ENCODE results near the gene ZNF747.

DNA sequence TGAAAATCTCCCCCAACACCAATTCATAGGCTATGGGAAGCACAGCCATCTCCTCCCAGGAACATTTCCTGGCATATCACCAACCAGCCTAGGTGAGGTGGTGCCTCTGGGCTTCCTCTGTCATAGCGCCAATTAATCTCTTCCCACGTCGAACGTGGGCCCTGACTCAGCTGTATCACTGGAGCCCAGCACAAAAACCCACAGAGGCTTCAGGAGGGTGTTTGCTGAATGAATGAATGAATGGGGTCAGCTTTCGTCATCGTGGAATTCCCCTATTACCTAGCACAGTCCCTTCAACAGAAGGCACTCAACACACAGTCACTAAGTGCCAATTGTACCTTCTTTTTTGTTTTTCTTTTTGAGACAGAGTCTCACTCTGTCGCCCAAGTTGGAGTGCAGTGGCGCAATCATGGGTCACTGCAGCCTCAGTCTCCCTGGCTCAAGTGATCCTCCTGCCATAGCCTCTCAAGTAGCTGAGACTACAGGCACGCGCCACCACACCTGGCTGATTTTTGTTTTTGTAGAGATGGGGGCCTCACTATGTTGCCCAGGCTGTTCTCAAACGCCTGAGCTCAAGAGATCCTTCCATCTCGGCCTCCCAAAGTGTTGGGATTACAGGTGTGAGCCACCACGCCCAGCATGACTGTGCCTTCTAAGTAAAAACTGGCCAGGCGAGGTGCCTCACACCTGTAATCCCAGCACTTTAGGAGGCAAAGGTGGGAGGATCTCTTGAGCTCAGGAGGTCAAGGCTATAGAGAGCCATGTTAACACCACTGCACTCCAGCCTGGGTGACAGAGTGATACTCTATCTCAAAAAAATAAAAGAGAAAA, 32.7 kb upstream of the ZNF747 start:
- TF ChIP-seq POLR2A (IDR thresholded peaks at IDR 0.05): no peak
- TF ChIP-seq, protein P1, sequence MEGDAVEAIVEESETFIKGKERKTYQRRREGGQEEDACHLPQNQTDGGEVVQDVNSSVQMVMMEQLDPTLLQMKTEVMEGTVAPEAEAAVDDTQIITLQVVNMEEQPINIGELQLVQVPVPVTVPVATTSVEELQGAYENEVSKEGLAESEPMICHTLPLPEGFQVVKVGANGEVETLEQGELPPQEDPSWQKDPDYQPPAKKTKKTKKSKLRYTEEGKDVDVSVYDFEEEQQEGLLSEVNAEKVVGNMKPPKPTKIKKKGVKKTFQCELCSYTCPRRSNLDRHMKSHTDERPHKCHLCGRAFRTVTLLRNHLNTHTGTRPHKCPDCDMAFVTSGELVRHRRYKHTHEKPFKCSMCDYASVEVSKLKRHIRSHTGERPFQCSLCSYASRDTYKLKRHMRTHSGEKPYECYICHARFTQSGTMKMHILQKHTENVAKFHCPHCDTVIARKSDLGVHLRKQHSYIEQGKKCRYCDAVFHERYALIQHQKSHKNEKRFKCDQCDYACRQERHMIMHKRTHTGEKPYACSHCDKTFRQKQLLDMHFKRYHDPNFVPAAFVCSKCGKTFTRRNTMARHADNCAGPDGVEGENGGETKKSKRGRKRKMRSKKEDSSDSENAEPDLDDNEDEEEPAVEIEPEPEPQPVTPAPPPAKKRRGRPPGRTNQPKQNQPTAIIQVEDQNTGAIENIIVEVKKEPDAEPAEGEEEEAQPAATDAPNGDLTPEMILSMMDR (IDR thresholded peaks at IDR 0.05): no peak
